ENCODE measurements around the gene HOXC10.

Gene HOXC10

GRCh38 chr12:54028314-54029201 lies 43.6 kb downstream of the HOXC10 start, which contains the start of gene HOXC6:
TSS of gene HOXC6 (plus strand) at chr12:54028440. CDS start at chr12:54028522, 82 bp downstream.
- no peak for DNase-seq (ENCODE audit: low read depth in 2 of 3, low spot score in 2 of 3)

GRCh38 chr12:54029529-54030441 lies 44.8 kb downstream of the HOXC10 start:
- DNase-seq (ENCODE audit: low read depth in 2 of 3, low spot score in 2 of 3) = no peak

- DNase-seq (ENCODE audit: low read depth in 2 of 3, low spot score in 2 of 3) = no peak
These were observed 45.5 kb downstream of the HOXC10 start for GRCh38 chr12:54030442-54030801.

GRCh38 chr12:54030889-54031471 lies 46.0 kb downstream of the HOXC10 start:
- DNase-seq (ENCODE audit: low read depth in 2 of 3, low spot score in 2 of 3) = no peak

- DNase-seq (ENCODE audit: low read depth in 2 of 3, low spot score in 2 of 3) = no peak
These were observed 46.5 kb downstream of the HOXC10 start for GRCh38 chr12:54031480-54031879.

- no peak for DNase-seq (ENCODE audit: low read depth in 2 of 3, low spot score in 2 of 3)
These were observed 47.2 kb downstream of the HOXC10 start for GRCh38 chr12:54032086-54032619.

GRCh38 chr12:54032627-54033100 lies 47.7 kb downstream of the HOXC10 start, which contains the start of gene HOXC5:
TSS of gene HOXC5 (plus strand) at chr12:54033050. CDS start at chr12:54033123, 73 bp downstream.
- peak in 1 of 3 experiments; percentile 59 for DNase-seq (ENCODE audit: low read depth in 2 of 3, low spot score in 2 of 3)

- DNase-seq (ENCODE audit: low read depth in 2 of 3, low spot score in 2 of 3) = no peak
These were observed 48.4 kb downstream of the HOXC10 start for GRCh38 chr12:54033106-54033979.

- DNase-seq (ENCODE audit: low read depth in 2 of 3, low spot score in 2 of 3) = no peak
These were observed 49.2 kb downstream of the HOXC10 start for GRCh38 chr12:54033980-54034784.

- DNase-seq (ENCODE audit: low read depth in 2 of 3, low spot score in 2 of 3) = no peak
These were observed 49.9 kb downstream of the HOXC10 start for GRCh38 chr12:54034785-54035310.

- no peak for DNase-seq (ENCODE audit: low read depth in 2 of 3, low spot score in 2 of 3)
These were observed 50.8 kb downstream of the HOXC10 start for GRCh38 chr12:54035568-54036264.

GRCh38 chr12:54036620-54037359 lies 51.8 kb downstream of the HOXC10 start:
- no peak for DNase-seq (ENCODE audit: low read depth in 2 of 3, low spot score in 2 of 3)

GRCh38 chr12:54037360-54038283 lies 52.7 kb downstream of the HOXC10 start:
- no peak for DNase-seq (ENCODE audit: low read depth in 2 of 3, low spot score in 2 of 3)

- DNase-seq (ENCODE audit: low read depth in 2 of 3, low spot score in 2 of 3) = no peak
These were observed 53.4 kb downstream of the HOXC10 start for GRCh38 chr12:54038284-54038870.

- no peak for DNase-seq (ENCODE audit: low read depth in 2 of 3, low spot score in 2 of 3)
These were observed 54.0 kb downstream of the HOXC10 start for GRCh38 chr12:54038871-54039414.
